BE2C (cell line): ENCODE measurements around the gene TMEM72.

ENCODE experiments used
- DNase-seq: peaks from one replicate; pipeline ENCODE4 v3.0.0-alpha.2; 2020
- H3K27me3 ChIP-seq: fragments of 250-450 bp; sonication (Bioruptor Pico); 2 replicates; pipeline ENCODE4 v1.5.1; 2020; ENCODE audit warnings: mild to moderate bottlenecking
- H3K36me3 ChIP-seq: fragments of 250-450 bp; sonication (Bioruptor Pico); 2 replicates; pipeline ENCODE4 v1.5.1; 2020; ENCODE audit warnings: mild to moderate bottlenecking
- H3K4me1 ChIP-seq: fragments of 250-450 bp; sonication (Bioruptor Pico); 2 replicates; pipeline ENCODE4 v1.5.1; 2020
- H3K4me3 ChIP-seq: 2 replicates; pipeline ENCODE4 v1.5.1; 2011; ENCODE audit warnings: low read depth, low read length
- H3K9me3 ChIP-seq: fragments of 250-450 bp; sonication (Bioruptor Pico); 2 replicates; pipeline ENCODE4 v1.5.1; 2020
- CTCF ChIP-seq: IDR thresholded peaks from 2 replicates; pipeline ENCODE4 v1.5.1; 2012; ENCODE audit warnings: mild to moderate bottlenecking, low read depth, low read length

TMEM72 gene

GRCh38 chr10:44916429-44916828 is 5.3 kb downstream of the TMEM72 start:
- Histone ChIP-seq H3K27me3 (no peaks in the 10 kb centered on the region), H3K36me3 (no peaks in the 10 kb centered on the region), H3K4me3 (no peak overlapping the region), H3K4me1 (no peaks in the 10 kb centered on the region), H3K9me3 (no peaks in the 10 kb centered on the region)
- DNase-seq: no peak
- TF ChIP-seq CTCF: no peak

GRCh38 chr10:44917848-44918247 is 6.7 kb downstream of the TMEM72 start:
- Histone ChIP-seq H3K4me1 (no peaks in the 10 kb centered on the region), H3K4me3 (no peak overlapping the region), H3K9me3 (no peaks in the 10 kb centered on the region), H3K27me3 (no peaks in the 10 kb centered on the region), H3K36me3 (no peaks in the 10 kb centered on the region)
- no peak for TF ChIP-seq CTCF
- DNase-seq: no peak

GRCh38 chr10:44920252-44920651 is 9.1 kb downstream of the TMEM72 start:
- no peaks in the 10 kb centered on the region for H3K36me3 ChIP-seq
- H3K27me3 ChIP-seq: no peaks in the 10 kb centered on the region
- no peak for DNase-seq
- H3K4me1 ChIP-seq: no peaks in the 10 kb centered on the region
- no peak for TF ChIP-seq CTCF
- no peaks in the 10 kb centered on the region for H3K9me3 ChIP-seq
- no peak overlapping the region for H3K4me3 ChIP-seq

GRCh38 chr10:44921061-44921460 is 9.9 kb downstream of the TMEM72 start:
- Histone ChIP-seq H3K4me3 (no peak overlapping the region), H3K4me1 (no peaks in the 10 kb centered on the region), H3K27me3 (no peaks in the 10 kb centered on the region), H3K9me3 (no peaks in the 10 kb centered on the region), H3K36me3 (no peaks in the 10 kb centered on the region)
- TF ChIP-seq CTCF: no peak
- DNase-seq: no peak

- DNase-seq: no peak
- Histone ChIP-seq H3K27me3 (no peaks in the 10 kb centered on the region), H3K9me3 (no peaks in the 10 kb centered on the region), H3K4me3 (no peak overlapping the region), H3K36me3 (no peaks in the 10 kb centered on the region), H3K4me1 (no peaks in the 10 kb centered on the region)
- TF ChIP-seq CTCF: no peak
These were observed 10.4 kb downstream of the TMEM72 start for GRCh38 chr10:44921506-44921905.

- DNase-seq: no peak
- Histone ChIP-seq H3K36me3 (no peaks in the 10 kb centered on the region), H3K4me3 (no peak overlapping the region), H3K9me3 (no peaks in the 10 kb centered on the region), H3K4me1 (no peaks in the 10 kb centered on the region), H3K27me3 (no peaks in the 10 kb centered on the region)
- no peak for TF ChIP-seq CTCF
These were observed 10.9 kb downstream of the TMEM72 start for GRCh38 chr10:44922021-44922420.
